K562 (cell line): Measurements from ENCODE around the gene B4GALT4. TPM values are rescaled to one million over a fixed set of nuclear protein-coding genes. Genes with fewer than 3 reads are reported as not detected.

ENCODE experiments used
- ATAC-seq: fragments of 200-7000 bp; cut with Tn5 transposase; 3 replicates; pipeline ENCODE4 v1.9.1; 2020; ENCODE audit warnings: moderate library complexity
- BruUV-seq: library from RNA; stranded (reverse); fragments of 400-500 nt; replicated peaks from 2 replicates; lab custom pipeline; 2021; lab: Mats Ljungman, UMichigan
- CTCF ChIA-PET: fragments of 300-600 bp; formaldehyde crosslinking; extraction: SDS; loops from one replicate; lab custom pipeline; 2021; ENCODE audit warnings: low intra/inter-chr PET ratio; lab: Yijun Ruan, JAX
- POLR2A ChIA-PET: fragments of 300-600, 350-650 bp; sonication (Branson Sonifier 250); formaldehyde crosslinking; extraction: SDS; loops from one replicate; lab custom pipeline; 2021; ENCODE audit warnings: antibody characterized with exemption, inconsistent platforms; lab: Yijun Ruan, JAX
- DNase-seq, 4 experiments: peaks; one replicate each; pipeline versions ENCODE4 v3.0.0 to v3.0.0-alpha.2; 2011 to 2018; ENCODE audit warnings: low spot score in 3 of 4, mixed read lengths in 3 of 4; ENCODE audit errors: extremely low read depth in 1 of 4
- FAIRE-seq: peaks from 2 replicates; lab custom pipeline; 2011; peaks lifted over from hg19 to GRCh38; lab: Jason Lieb, UNC
- H2AFZ ChIP-seq: 2 replicates; pipeline ENCODE4 v1.6.0; 2011; ENCODE audit warnings: low read depth, low read length, control low read depth, inconsistent platforms
- H3K27ac ChIP-seq: fragments of 200-600 bp; 3 replicates; pipeline ENCODE4 v1.8.0; 2011; ENCODE audit warnings: low read depth, mild to moderate bottlenecking, control low read depth, inconsistent platforms, low read length, moderate library complexity, mixed read lengths; ENCODE audit errors: extremely low read depth
- H3K27me3 ChIP-seq, 2 experiments: fragments of 300-600 bp in 1 of 2; 2 replicates in 1 of 2; 3 replicates in 1 of 2; pipeline versions ENCODE4 v1.6.0 to v1.8.0; 2011; ENCODE audit warnings: inconsistent platforms in 2 of 2, low read length in 2 of 2, mild to moderate bottlenecking in 1 of 2, mixed read lengths in 1 of 2, moderate library complexity in 1 of 2; ENCODE audit not compliant: control insufficient read depth in 2 of 2, insufficient read depth in 2 of 2
- H3K36me3 ChIP-seq: fragments of 300-600 bp; 3 replicates; pipeline ENCODE4 v1.8.0; 2011; ENCODE audit warnings: mild to moderate bottlenecking, low read length, inconsistent platforms; ENCODE audit not compliant: control insufficient read depth, insufficient read depth
- H3K4me1 ChIP-seq, 2 experiments: fragments of 200-600 bp in 1 of 2; replicated peaks in 1 of 2; 2 replicates in 1 of 2; 3 replicates in 1 of 2; pipeline versions ENCODE4 v1.5.1 to v1.8.0; 2011; ENCODE audit warnings: inconsistent platforms in 2 of 2, low read length in 2 of 2, mild to moderate bottlenecking in 1 of 2, mixed read lengths in 1 of 2, moderate library complexity in 1 of 2; ENCODE audit not compliant: control insufficient read depth in 2 of 2, insufficient read depth in 2 of 2
- H3K4me2 ChIP-seq: 2 replicates; pipeline ENCODE4 v1.6.1; 2011; ENCODE audit warnings: low read length, control low read depth, inconsistent platforms, mixed read lengths; ENCODE audit not compliant: insufficient read depth
- H3K4me3 ChIP-seq: fragments of 200-600 bp; sonication (generic), shearing (Covaris generic); 2 replicates; pipeline ENCODE4 v1.5.1; 2016; ENCODE audit warnings: control low read depth, inconsistent platforms
- H3K79me2 ChIP-seq: fragments of 200-600 bp; 3 replicates; pipeline ENCODE4 v1.8.0; 2011; ENCODE audit warnings: low read length, inconsistent platforms; ENCODE audit not compliant: control insufficient read depth, insufficient read depth
- H3K9ac ChIP-seq, 2 experiments: 2 replicates each; pipeline versions ENCODE4 v1.6.0 to v1.6.1; 2011; ENCODE audit warnings: low read depth in 2 of 2, low read length in 2 of 2, control low read depth in 1 of 2, inconsistent platforms in 1 of 2, mild to moderate bottlenecking in 1 of 2, mixed read lengths in 1 of 2; ENCODE audit not compliant: insufficient read depth in 1 of 2
- H3K9me1 ChIP-seq: one replicate; pipeline ENCODE4 v1.6.0; 2011; ENCODE audit warnings: inconsistent platforms, mild to moderate bottlenecking, low read length, moderate library complexity; ENCODE audit not compliant: control insufficient read depth, insufficient read depth
- H3K9me3 ChIP-seq: replicated peaks from 2 replicates; pipeline ENCODE4 v1.5.1; 2011; ENCODE audit warnings: low read depth, low read length, inconsistent platforms; ENCODE audit not compliant: control insufficient read depth, insufficient read depth
- H4K20me1 ChIP-seq: replicated peaks from 2 replicates; pipeline ENCODE4 v1.6.1; 2011; ENCODE audit warnings: low read length, inconsistent platforms, mixed read lengths; ENCODE audit not compliant: control insufficient read depth, insufficient read depth
- ARNT ChIP-seq, 2 experiments: fragments of 450-650 bp; IDR thresholded peaks; 2 replicates each; pipeline ENCODE4 v1.6.1; 2016; ENCODE audit warnings: mild to moderate bottlenecking in 1 of 2
- ETV1 ChIP-seq: fragments of 450-650 bp; conservative IDR thresholded peaks from 2 replicates; pipeline ENCODE4 v1.6.1; 2016; ENCODE audit warnings: missing genetic modification characterization, control low read depth, low read depth, missing compliant biosample characterization
- KAT8 ChIP-seq: fragments of 450-650 bp; IDR thresholded peaks from 2 replicates; pipeline ENCODE4 v1.6.1; 2016; ENCODE audit warnings: low read depth, mild to moderate bottlenecking
- STAG1 ChIP-seq: sonication (generic); formaldehyde crosslinking; IDR thresholded peaks from 2 replicates; pipeline ENCODE4 v1.5.0; 2020; ENCODE audit warnings: missing genetic modification reagents, borderline replicate concordance
- YY1 ChIP-seq, 3 experiments: IDR thresholded peaks; 2 replicates each; pipeline ENCODE4 v1.6.1; 2011; ENCODE audit warnings: low read length in 2 of 3, mild to moderate bottlenecking in 2 of 3, moderate library complexity in 2 of 3, borderline replicate concordance in 1 of 3, control low read depth in 1 of 3, low read depth in 1 of 3; ENCODE audit not compliant: insufficient read depth in 3 of 3, insufficient replicate concordance in 2 of 3, control insufficient read depth in 1 of 3, insufficient read length in 1 of 3; ENCODE audit errors: extremely low read depth in 1 of 3
- ZNF518B ChIP-seq: fragments of 250-450 bp; sonication (Bioruptor Pico); IDR thresholded peaks from 2 replicates; pipeline ENCODE4 v1.5.0; 2021; ENCODE audit warnings: mild to moderate bottlenecking, moderate library complexity
- ZNF592 ChIP-seq: fragments of 450-650 bp; IDR thresholded peaks from 2 replicates; pipeline ENCODE4 v1.6.1; 2017; ENCODE audit warnings: antibody characterized with exemption, mild to moderate bottlenecking
- ZNF696 ChIP-seq: fragments of 250-450 bp; sonication (Bioruptor Pico); conservative IDR thresholded peaks from 2 replicates; pipeline ENCODE4 v1.4.0; 2020; ENCODE audit warnings: mild to moderate bottlenecking, moderate library complexity
- ZNF76 ChIP-seq: fragments of 250-450 bp; sonication (Bioruptor Pico); IDR thresholded peaks from 2 replicates; pipeline ENCODE4 v1.4.0; 2020; ENCODE audit warnings: mild to moderate bottlenecking, moderate library complexity, borderline replicate concordance
- WGBS: fragments of 100-300 bp; shearing (Covaris generic); methylation state at CpG from one replicate; pipeline ENCODE4 v1.1.6; 2016; ENCODE audit warnings: low coverage, mixed read lengths; ENCODE audit not compliant: insufficient coverage; ENCODE audit errors: missing lambda C conversion rate; 5-methylcytosine and 5-hydroxymethylcytosine counted together
- in situ Hi-C: fragments of 300-500 bp; cut with MboI; formaldehyde crosslinking; loops from 4 replicates; pipeline ENCODE4 v1.15.0; 2018; ENCODE audit warnings: inconsistent platforms, mixed read lengths
- intact Hi-C: fragments of 100-400 bp; cut with micrococcal nuclease; formaldehyde crosslinking; loops from 2 replicates; pipeline ENCODE4 v1.14.2; 2022
- polyA plus RNA-seq, 8 experiments: library from polyadenylated mRNA; depleted of rRNA in 4 of 8; stranded (reverse) in 5 of 8; unstranded in 3 of 8; fragments of >200 nt; fragmentation: Nextera tagmentation in 2 of 8; fragmentation: Illumina TruSeq in 1 of 8; extraction: Ambion mirVana in 2 of 8; extraction: Trizol in 1 of 8; gene quantifications; 2 replicates each; pipeline versions ENCODE4 v1.2.1 to v1.2.3, GENCODE V29; 2011 to 2014; ENCODE audit warnings: inconsistent platforms in 1 of 8, missing spikeins in 1 of 8
- total RNA-seq, 7 experiments: library from RNA; depleted of rRNA in 6 of 7; stranded (reverse); fragments of >200 nt in 6 of 7; fragmentation: Illumina TruSeq in 2 of 7; extraction: Trizol in 2 of 7; gene quantifications; 2 replicates each; pipeline versions ENCODE4 v1.2.1 to v1.2.3, GENCODE V29; 2011 to 2021; ENCODE audit warnings: low replicate concordance in 1 of 7
- TF ChIP-seq, protein P1 (sequence below): fragments of 250-450 bp; sonication (Bioruptor Pico); IDR thresholded peaks from 2 replicates; pipeline ENCODE4 v1.9.0; 2021; ENCODE audit warnings: mild to moderate bottlenecking

Gene B4GALT4
- total and polyA plus RNA-seq, 9 of the 15 experiments (the other 6 are each of a cell fraction or from before 2014, with no cell fraction given), result 8.2 to 17.8 (median 12.2) TPM

DNA sequence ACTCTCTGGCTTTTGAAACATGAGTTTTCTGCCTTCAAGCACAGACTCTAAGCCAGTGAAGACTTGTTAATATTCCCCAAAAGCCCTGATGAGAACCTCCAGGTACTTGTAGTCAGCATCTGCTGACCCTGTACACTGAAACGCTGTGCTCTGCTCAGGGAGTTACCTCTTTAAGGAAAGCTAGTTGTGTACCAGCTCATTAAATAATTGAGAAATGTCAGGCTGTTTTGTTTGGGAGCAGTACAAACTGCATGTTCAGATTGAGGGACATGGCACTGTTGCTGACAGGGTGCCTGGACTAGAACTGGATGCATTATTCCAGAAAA, 45.6 kb downstream of the B4GALT4 start (continued):
- TF ChIP-seq YY1 (IDR thresholded peaks at IDR 0.05; ENCODE audit: borderline replicate concordance in 1 of 3, control insufficient read depth in 1 of 3, extremely low read depth in 1 of 3, insufficient read depth in 3 of 3, insufficient read length in 1 of 3, insufficient replicate concordance in 2 of 3, low read depth in 1 of 3, low read length in 2 of 3) (no peak), ZNF592 (no peak), KAT8 (no peak)
- TF ChIP-seq, all 486 proteins: peak for 0

- H3K4me1 ChIP-seq, result no peaks in the 10 kb centered on the region
- 10% methylated on average over 7 of the region's 7 CpGs for WGBS
- CTCF ChIA-PET, result no interaction called here
- TF ChIP-seq ZNF518B, result no peak
- no peak for TF ChIP-seq ZNF696 (CRISPR knock-in tag)
- TF ChIP-seq, protein P1, sequence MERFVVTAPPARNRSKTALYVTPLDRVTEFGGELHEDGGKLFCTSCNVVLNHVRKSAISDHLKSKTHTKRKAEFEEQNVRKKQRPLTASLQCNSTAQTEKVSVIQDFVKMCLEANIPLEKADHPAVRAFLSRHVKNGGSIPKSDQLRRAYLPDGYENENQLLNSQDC (CRISPR knock-in tag), result no peak
- no peak for TF ChIP-seq STAG1 (CRISPR knock-in tag)
- no peak for TF ChIP-seq ETV1 (tag)
- no peak for TF ChIP-seq ZNF76 (CRISPR knock-in tag)
- TF ChIP-seq ARNT (IDR thresholded peaks at IDR 0.05), result no peak
These were observed 46.2 kb downstream of the B4GALT4 start for GRCh38 chr3:119194237-119195150.

More at GRCh38 chr3:119194237-119195150, 46.2 kb downstream of the B4GALT4 start:
- POLR2A ChIA-PET, result no interaction called here
- BruUV-seq, result no TSS peak
- H3K9me3 ChIP-seq, result no peaks in the 10 kb centered on the region
- H3K4me2 ChIP-seq, result no peak overlapping the region
- in situ Hi-C loops (no loop called here), intact Hi-C loops (no loop called here)
- H3K27ac ChIP-seq, result no peak overlapping the region
- H3K4me3 ChIP-seq, result no peak overlapping the region
- no peak for FAIRE-seq
- H3K9ac ChIP-seq, result no peak overlapping the region
- no peak overlapping the region for H2AFZ ChIP-seq
- no peaks in the 10 kb centered on the region for H3K79me2 ChIP-seq
- no peaks in the 10 kb centered on the region; a peak in 1 of 5 replicates for H3K27me3 ChIP-seq
- no peak for DNase-seq
- H4K20me1 ChIP-seq, result no peaks in the 10 kb centered on the region
- ATAC-seq, result no peak
- no peaks in the 10 kb centered on the region for H3K36me3 ChIP-seq
- no peaks in the 10 kb centered on the region for H3K9me1 ChIP-seq
